Liver (tissue), 9 donors: Measurements from ENCODE around the gene PMIS2. TPM values are rescaled to one million over a fixed set of nuclear protein-coding genes. Genes with fewer than 3 reads are reported as not detected.

ENCODE experiments used
- DNase-seq: peaks from one replicate; pipeline ENCODE4 v3.0.0-alpha.2; 2017; ENCODE audit warnings: low spot score
- H3K27ac ChIP-seq, 2 donors: one replicate each; pipeline ENCODE4 v1.7.0; 2013; ENCODE audit warnings: inconsistent platforms in 2 of 2, low read length in 2 of 2, control low read depth in 1 of 2, low read depth in 1 of 2, mild to moderate bottlenecking in 1 of 2
- H3K27me3 ChIP-seq, 4 donors: one replicate each; pipeline versions ENCODE4 v1.6.1 to v1.7.0; 2013; ENCODE audit warnings: low read length in 3 of 4, inconsistent platforms in 1 of 4, mild to moderate bottlenecking in 1 of 4, moderate library complexity in 1 of 4; ENCODE audit not compliant: control insufficient read depth in 4 of 4, insufficient read depth in 4 of 4
- H3K36me3 ChIP-seq, 4 donors: one replicate each; pipeline versions ENCODE4 v1.6.1 to v1.7.0; 2013; ENCODE audit warnings: low read length in 3 of 4, mild to moderate bottlenecking in 3 of 4, low read depth in 1 of 4, moderate library complexity in 1 of 4; ENCODE audit not compliant: control insufficient read depth in 4 of 4, insufficient read depth in 3 of 4
- H3K4me1 ChIP-seq, 4 donors: one replicate each; pipeline versions ENCODE4 v1.6.1 to v1.7.0; 2013; ENCODE audit warnings: low read length in 3 of 4, mild to moderate bottlenecking in 3 of 4, moderate library complexity in 1 of 4; ENCODE audit not compliant: control insufficient read depth in 4 of 4, insufficient read depth in 4 of 4
- H3K4me3 ChIP-seq, 3 donors: one replicate each; pipeline versions ENCODE4 v1.6.1 to v1.7.0; 2013; ENCODE audit warnings: low read length in 3 of 3, control low read depth in 1 of 3, low read depth in 1 of 3, mild to moderate bottlenecking in 1 of 3
- H3K9ac ChIP-seq, 2 donors: one replicate each; pipeline ENCODE4 v1.7.0; 2013; ENCODE audit warnings: low read length in 2 of 2, mild to moderate bottlenecking in 2 of 2, moderate library complexity in 2 of 2, control low read depth in 1 of 2, low read depth in 1 of 2
- H3K9me3 ChIP-seq, 4 donors: one replicate each; pipeline versions ENCODE4 v1.6.1 to v1.7.0; 2013; ENCODE audit warnings: low read length in 3 of 4; ENCODE audit not compliant: control insufficient read depth in 4 of 4
- ATF3 ChIP-seq: IDR thresholded peaks from 2 replicates; pipeline ENCODE4 v1.6.1; 2016; ENCODE audit warnings: antibody characterized with exemption
- CTCF ChIP-seq: fragments of 150-350 bp; IDR thresholded peaks from 2 replicates; pipeline ENCODE4 v1.5.1; 2017; ENCODE audit warnings: improper control_type of control experiment, low read depth, low read length; ENCODE audit not compliant: missing input control
- EGR1 ChIP-seq, 2 donors: IDR thresholded peaks; 2 replicates each; pipeline ENCODE4 v1.6.1; 2016 to 2018; ENCODE audit warnings: antibody characterized with exemption in 2 of 2, low read depth in 2 of 2
- FOXA1 ChIP-seq: IDR thresholded peaks from 2 replicates; pipeline ENCODE4 v1.6.1; 2016; ENCODE audit warnings: antibody characterized with exemption
- FOXA2 ChIP-seq: IDR thresholded peaks from 2 replicates; pipeline ENCODE4 v1.6.1; 2016; ENCODE audit warnings: antibody characterized with exemption
- GABPA ChIP-seq, 2 donors: IDR thresholded peaks in 1 of 2; conservative IDR thresholded peaks in 1 of 2; 2 replicates each; pipeline ENCODE4 v1.6.1; 2016; ENCODE audit warnings: antibody characterized with exemption in 2 of 2, mild to moderate bottlenecking in 1 of 2, moderate library complexity in 1 of 2
- HNF4A ChIP-seq, 2 donors: conservative IDR thresholded peaks; 2 replicates each; pipeline ENCODE4 v1.6.1; 2016; ENCODE audit warnings: antibody characterized with exemption in 2 of 2, mild to moderate bottlenecking in 2 of 2
- HNF4G ChIP-seq: IDR thresholded peaks from 2 replicates; pipeline ENCODE4 v1.6.1; 2016; ENCODE audit warnings: antibody characterized with exemption
- JUND ChIP-seq, 2 donors: IDR thresholded peaks; 2 replicates each; pipeline ENCODE4 v1.6.1; 2016; ENCODE audit warnings: antibody characterized with exemption in 2 of 2
- NR2F2 ChIP-seq: IDR thresholded peaks from 2 replicates; pipeline ENCODE4 v1.6.1; 2016; ENCODE audit warnings: antibody characterized with exemption
- RAD21 ChIP-seq, 2 donors: IDR thresholded peaks; 2 replicates each; pipeline ENCODE4 v1.6.1; 2016; ENCODE audit warnings: antibody characterized with exemption in 2 of 2, mild to moderate bottlenecking in 2 of 2
- REST ChIP-seq: IDR thresholded peaks from 2 replicates; pipeline ENCODE4 v1.6.1; 2016; ENCODE audit warnings: antibody characterized with exemption, mild to moderate bottlenecking
- RXRA ChIP-seq, 2 donors: IDR thresholded peaks; 2 replicates each; pipeline ENCODE4 v1.6.1; 2017 to 2018; ENCODE audit warnings: antibody characterized with exemption in 2 of 2, mild to moderate bottlenecking in 1 of 2
- SP1 ChIP-seq: IDR thresholded peaks from 2 replicates; pipeline ENCODE4 v1.6.1; 2018; ENCODE audit warnings: antibody characterized with exemption, mild to moderate bottlenecking
- TAF1 ChIP-seq: conservative IDR thresholded peaks from 2 replicates; pipeline ENCODE4 v1.6.1; 2016; ENCODE audit warnings: antibody characterized with exemption, mild to moderate bottlenecking
- YY1 ChIP-seq: IDR thresholded peaks from 2 replicates; pipeline ENCODE4 v1.6.1; 2016; ENCODE audit warnings: antibody characterized with exemption, mild to moderate bottlenecking
- ZBTB33 ChIP-seq: IDR thresholded peaks from 2 replicates; pipeline ENCODE4 v1.6.1; 2016; ENCODE audit warnings: antibody characterized with exemption
- WGBS: extraction: QIAGEN DNeasy Blood & Tissue Kit; methylation state at CpG from one replicate; pipeline ENCODE4 v1.1.7; 2013; 5-methylcytosine and 5-hydroxymethylcytosine counted together
- polyA plus RNA-seq, 2 donors: library from polyadenylated mRNA; stranded (reverse) in 1 of 2; unstranded in 1 of 2; fragments of 200-250 nt in 1 of 2; fragments of >200 nt in 1 of 2; fragmentation: Nextera tagmentation in 1 of 2; extraction: Ambion mirVana in 1 of 2; gene quantifications; one replicate each; pipeline versions ENCODE4 v1.2.1 to v1.2.3, GENCODE V29; 2013 to 2015
- total RNA-seq, 2 donors: library from RNA; depleted of rRNA; stranded (reverse); fragments of >200 nt; gene quantifications; one replicate each; pipeline ENCODE4 v1.2.3, GENCODE V29; 2014
- TF ChIP-seq, protein P1 (sequence below): IDR thresholded peaks from 2 replicates; pipeline ENCODE4 v1.6.1; 2016; ENCODE audit warnings: antibody characterized with exemption
- donor health status: healthy.
- donor health status: healthy.
- donor health status: healthy.
- donor health status: healthy.
- donor health status: healthy.

Gene PMIS2
- total and polyA plus RNA-seq, 4 donors = not detected

DNA sequence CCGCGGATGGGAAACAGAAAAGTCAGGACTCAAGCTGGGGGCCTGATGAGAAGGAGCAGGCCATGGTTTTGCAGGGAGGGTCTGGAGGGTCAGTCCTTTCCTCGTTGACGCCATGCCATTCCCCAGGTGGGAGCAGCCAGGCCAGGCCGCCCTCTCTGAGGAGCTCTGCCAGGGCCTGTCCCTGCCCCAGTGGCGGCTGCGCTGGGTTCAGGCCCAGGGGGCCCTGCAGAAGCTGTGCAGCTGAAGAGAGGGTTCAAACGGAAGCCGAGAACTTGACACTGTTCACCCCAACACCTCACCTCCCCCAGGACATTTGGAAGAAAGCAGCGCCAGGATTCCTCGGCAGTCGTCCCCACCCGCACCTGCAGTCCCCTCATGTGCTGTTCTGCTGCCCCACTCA is 36.8 kb downstream of the PMIS2 start:
- Histone ChIP-seq H3K4me1 (no peaks in the 10 kb centered on the region), H3K9me3 (no peaks in the 10 kb centered on the region), H3K27me3 (no peaks in the 10 kb centered on the region), H3K36me3 (peaks cover 0 to 9% (median 0%) of the 10 kb centered on the region in 4 donors), H3K4me3 (no peak overlapping the region), H3K27ac (no peak overlapping the region), H3K9ac (no peak overlapping the region)
- TF ChIP-seq SP1 (no peak), RAD21 (IDR thresholded peaks at IDR 0.05) (no peak), ATF3 (no peak), TAF1 (no peak), REST (no peak), HNF4G (no peak), ZBTB33 (no peak), RXRA (IDR thresholded peaks at IDR 0.05) (no peak), CTCF (no peak), HNF4A (conservative IDR thresholded peaks at IDR 0.05) (no peak), YY1 (no peak), FOXA2 (no peak), FOXA1 (no peak), JUND (IDR thresholded peaks at IDR 0.05) (no peak), NR2F2 (no peak), EGR1 (IDR thresholded peaks at IDR 0.05; ENCODE audit: low read depth in 2 of 2) (no peak), GABPA (IDR thresholded peaks at IDR 0.05 in 1 of 2, conservative IDR thresholded peaks at IDR 0.05 in 1 of 2) (no peak)
- TF ChIP-seq, protein P1, sequence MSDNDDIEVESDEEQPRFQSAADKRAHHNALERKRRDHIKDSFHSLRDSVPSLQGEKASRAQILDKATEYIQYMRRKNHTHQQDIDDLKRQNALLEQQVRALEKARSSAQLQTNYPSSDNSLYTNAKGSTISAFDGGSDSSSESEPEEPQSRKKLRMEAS = no peak
- no peak for DNase-seq
- 95% methylated on average over 13 of the region's 13 CpGs for WGBS
